ENCODE measurements around the gene CFAP210.

The CFAP210 gene

GRCh38 chr2:169658877-169659276, 35.3 kb downstream of the CFAP210 start:
- Histone ChIP-seq H3K27ac (ENCODE audit: low read length) (no peak overlapping the region), H3K9me3 (ENCODE audit: insufficient read depth, low read length) (no peaks in the 10 kb centered on the region), H3K27me3 (ENCODE audit: low read depth, low read length) (no peaks in the 10 kb centered on the region), H4K20me1 (ENCODE audit: insufficient read depth, low read length) (no peaks in the 10 kb centered on the region), H3K4me2 (ENCODE audit: low read length) (no peak overlapping the region), H3K79me2 (ENCODE audit: low read length) (no peaks in the 10 kb centered on the region), H3K9ac (ENCODE audit: low read length) (no peak overlapping the region), H2AFZ (ENCODE audit: low read depth, low read length) (no peak overlapping the region), H3K4me3 (ENCODE audit: low read length) (no peak overlapping the region), H3K36me3 (replicated peaks; ENCODE audit: low read depth, low read length) (no peaks in the 10 kb centered on the region), H3K4me1 (ENCODE audit: low read length) (peaks cover 17% of the 10 kb centered on the region)
- TF ChIP-seq, protein P1, sequence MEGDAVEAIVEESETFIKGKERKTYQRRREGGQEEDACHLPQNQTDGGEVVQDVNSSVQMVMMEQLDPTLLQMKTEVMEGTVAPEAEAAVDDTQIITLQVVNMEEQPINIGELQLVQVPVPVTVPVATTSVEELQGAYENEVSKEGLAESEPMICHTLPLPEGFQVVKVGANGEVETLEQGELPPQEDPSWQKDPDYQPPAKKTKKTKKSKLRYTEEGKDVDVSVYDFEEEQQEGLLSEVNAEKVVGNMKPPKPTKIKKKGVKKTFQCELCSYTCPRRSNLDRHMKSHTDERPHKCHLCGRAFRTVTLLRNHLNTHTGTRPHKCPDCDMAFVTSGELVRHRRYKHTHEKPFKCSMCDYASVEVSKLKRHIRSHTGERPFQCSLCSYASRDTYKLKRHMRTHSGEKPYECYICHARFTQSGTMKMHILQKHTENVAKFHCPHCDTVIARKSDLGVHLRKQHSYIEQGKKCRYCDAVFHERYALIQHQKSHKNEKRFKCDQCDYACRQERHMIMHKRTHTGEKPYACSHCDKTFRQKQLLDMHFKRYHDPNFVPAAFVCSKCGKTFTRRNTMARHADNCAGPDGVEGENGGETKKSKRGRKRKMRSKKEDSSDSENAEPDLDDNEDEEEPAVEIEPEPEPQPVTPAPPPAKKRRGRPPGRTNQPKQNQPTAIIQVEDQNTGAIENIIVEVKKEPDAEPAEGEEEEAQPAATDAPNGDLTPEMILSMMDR (IDR thresholded peaks at IDR 0.05; ENCODE audit: low read depth, low read length): no peak
- no peak for TF ChIP-seq EZH2phosphoT487 (IDR thresholded peaks at IDR 0.05; ENCODE audit: low read depth)

DNA sequence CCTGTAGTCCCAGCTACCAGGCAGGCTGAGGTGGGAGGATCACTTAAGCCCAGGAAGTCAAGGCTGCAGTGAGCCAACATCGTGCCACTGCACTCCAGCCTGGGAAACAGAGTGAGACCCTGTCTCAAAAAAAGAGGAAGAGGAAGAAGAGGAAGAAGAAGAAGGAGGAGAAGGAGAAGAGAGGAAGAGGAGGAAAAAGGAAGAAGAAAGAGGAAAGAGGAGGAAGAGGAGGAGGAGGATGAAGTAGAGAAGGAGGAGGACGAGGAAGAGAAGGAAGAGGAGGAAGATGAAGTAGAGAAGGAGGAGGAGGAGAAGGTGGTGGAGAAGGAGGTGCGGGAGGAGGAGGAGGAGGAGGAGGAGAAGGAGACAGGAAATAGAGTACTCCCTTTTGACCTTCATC, 38.0 kb downstream of the CFAP210 start:
- peaks cover 3% of the 10 kb centered on the region; the same call in 1 of the 2 replicates for H3K27me3 ChIP-seq (ENCODE audit: low read depth, low read length)
- no peaks in the 10 kb centered on the region for H3K36me3 ChIP-seq (replicated peaks; ENCODE audit: low read depth, low read length)
- no peaks in the 10 kb centered on the region for H4K20me1 ChIP-seq (ENCODE audit: insufficient read depth, low read length)
- H3K4me3 ChIP-seq (ENCODE audit: low read length): no peak overlapping the region
- H3K27ac ChIP-seq (ENCODE audit: low read length): no peak overlapping the region
- H3K9me3 ChIP-seq (ENCODE audit: insufficient read depth, low read length): no peaks in the 10 kb centered on the region
- no peaks in the 10 kb centered on the region for H3K79me2 ChIP-seq (ENCODE audit: low read length)
- no peak overlapping the region for H3K4me2 ChIP-seq (ENCODE audit: low read length)
- peaks cover 16% of the 10 kb centered on the region for H3K4me1 ChIP-seq (ENCODE audit: low read length)
- H2AFZ ChIP-seq (ENCODE audit: low read depth, low read length): no peak overlapping the region
- no peak overlapping the region for H3K9ac ChIP-seq (ENCODE audit: low read length)
- TF ChIP-seq EZH2phosphoT487 (IDR thresholded peaks at IDR 0.05; ENCODE audit: low read depth): no peak
- TF ChIP-seq, protein P1 (IDR thresholded peaks at IDR 0.05; ENCODE audit: low read depth, low read length): no peak

GRCh38 chr2:169653636-169654035, 40.6 kb downstream of the CFAP210 start:
- no peaks in the 10 kb centered on the region for H3K79me2 ChIP-seq (ENCODE audit: low read length)
- no peak overlapping the region for H3K4me2 ChIP-seq (ENCODE audit: low read length)
- H3K9me3 ChIP-seq (ENCODE audit: insufficient read depth, low read length): no peaks in the 10 kb centered on the region
- TF ChIP-seq EZH2phosphoT487 (IDR thresholded peaks at IDR 0.05; ENCODE audit: low read depth): no peak
- TF ChIP-seq, protein P1 (IDR thresholded peaks at IDR 0.05; ENCODE audit: low read depth, low read length): no peak
- 0 out of 2 replicates have a peak, but pooled peaks cover 4% of the 10 kb centered on the region for H3K4me1 ChIP-seq (ENCODE audit: low read length)
- H3K9ac ChIP-seq (ENCODE audit: low read length): no peak overlapping the region
- no peaks in the 10 kb centered on the region for H4K20me1 ChIP-seq (ENCODE audit: insufficient read depth, low read length)
- H3K27ac ChIP-seq (ENCODE audit: low read length): no peak overlapping the region
- H2AFZ ChIP-seq (ENCODE audit: low read depth, low read length): no peak overlapping the region
- no peak overlapping the region for H3K4me3 ChIP-seq (ENCODE audit: low read length)
- no peaks in the 10 kb centered on the region for H3K36me3 ChIP-seq (replicated peaks; ENCODE audit: low read depth, low read length)
- H3K27me3 ChIP-seq (ENCODE audit: low read depth, low read length): peaks cover 3% of the 10 kb centered on the region; the same call in 1 of the 2 replicates

- H3K4me3 ChIP-seq (ENCODE audit: low read length): no peak overlapping the region
- H3K4me2 ChIP-seq (ENCODE audit: low read length): no peak overlapping the region
Observed at GRCh38 chr2:169649278-169649677, 44.9 kb downstream of the CFAP210 start.

More at GRCh38 chr2:169649278-169649677, 44.9 kb downstream of the CFAP210 start:
- no peak for TF ChIP-seq EZH2phosphoT487 (IDR thresholded peaks at IDR 0.05; ENCODE audit: low read depth)
- TF ChIP-seq, protein P1 (IDR thresholded peaks at IDR 0.05; ENCODE audit: low read depth, low read length): no peak
- Histone ChIP-seq H3K4me1 (ENCODE audit: low read length) (0 out of 2 replicates have a peak, but pooled peaks cover 4% of the 10 kb centered on the region), H4K20me1 (ENCODE audit: insufficient read depth, low read length) (no peaks in the 10 kb centered on the region), H2AFZ (ENCODE audit: low read depth, low read length) (no peak overlapping the region), H3K9me3 (ENCODE audit: insufficient read depth, low read length) (no peaks in the 10 kb centered on the region), H3K79me2 (ENCODE audit: low read length) (no peaks in the 10 kb centered on the region), H3K27ac (ENCODE audit: low read length) (no peak overlapping the region), H3K36me3 (replicated peaks; ENCODE audit: low read depth, low read length) (no peaks in the 10 kb centered on the region), H3K27me3 (ENCODE audit: low read depth, low read length) (peaks cover 3% of the 10 kb centered on the region; the same call in 1 of the 2 replicates), H3K9ac (ENCODE audit: low read length) (no peak overlapping the region)
